Activated CD8-positive, alpha-beta memory T cell treated with anti-CD3 and anti-CD28 coated beads for 36 hours (primary cell): Measurements from ENCODE around the gene ETV4. TPM values are rescaled to one million over a fixed set of nuclear protein-coding genes. Genes with fewer than 3 reads are reported as not detected.

ENCODE experiments used
- CTCF ChIA-PET: fragments of 350-600 bp; sonication (Branson Sonifier 250); formaldehyde crosslinking; loops from one replicate; lab custom pipeline; 2021; ENCODE audit warnings: antibody characterized with exemption; lab: Charles Lee
- POLR2A ChIA-PET: fragments of 350-600 bp; sonication (Branson Sonifier 250); formaldehyde crosslinking; loops from one replicate; lab custom pipeline; 2021; ENCODE audit warnings: antibody characterized with exemption; lab: Charles Lee
- total RNA-seq, 2 experiments: library from RNA; stranded (reverse); gene quantifications; one replicate each; pipeline ENCODE4 v1.2.3, GENCODE V29; 2021

The ETV4 gene
- 10 to 100 TPM in 1 of 2 experiments, 1 to 10 TPM in 1; 9.8 to 10.0 TPM for total RNA-seq

DNA sequence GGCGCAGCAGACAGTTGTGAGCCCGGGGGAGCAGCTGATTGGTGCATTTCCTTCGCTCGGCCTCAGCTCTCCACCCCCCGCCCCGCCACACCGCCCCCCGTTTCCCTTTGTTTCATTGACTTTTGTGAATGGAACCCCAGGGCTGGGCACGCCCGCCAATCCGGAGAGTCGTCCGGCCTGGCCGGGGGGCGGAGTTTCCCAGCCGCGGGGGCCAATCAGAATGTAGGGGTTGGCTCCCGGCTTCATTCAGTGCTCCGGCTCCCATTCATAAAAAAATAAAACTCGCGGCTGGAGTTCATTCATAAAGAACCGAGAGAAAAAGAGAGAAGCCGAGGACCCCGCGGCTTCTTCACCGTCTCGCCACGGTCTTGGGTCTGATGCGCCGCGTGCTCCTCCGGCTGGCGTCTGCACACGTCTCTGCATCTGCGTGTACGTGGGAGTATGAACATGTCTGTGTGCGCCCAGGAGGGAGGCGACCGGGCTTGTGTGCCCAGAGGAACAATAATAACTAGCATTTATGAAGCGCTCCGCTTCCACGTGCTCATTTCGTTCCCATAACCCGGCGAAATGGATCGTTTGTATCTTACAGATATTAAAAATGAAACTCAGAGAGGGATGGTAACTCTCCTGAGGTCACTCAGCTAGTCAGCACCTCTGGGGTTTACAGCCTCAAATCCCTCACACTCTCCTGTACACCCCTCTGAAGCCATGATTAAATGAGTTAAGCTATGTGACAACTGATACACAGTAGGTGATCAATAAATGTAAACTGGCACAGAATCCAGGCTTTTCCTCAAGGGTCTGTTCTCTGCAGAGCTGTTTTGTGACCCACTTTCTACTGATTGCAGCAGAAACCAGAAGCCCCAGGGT lies at the start of gene ETV4:
Gene ETV4, minus strand, starts transcription at position 22 of the 870 bp plus-strand sequence. CDS start 723 bp downstream, outside the sequence.
- CTCF ChIA-PET: interaction anchor here (1.4 to 2.3 kb wide), 3 partner anchors 63 to 397 kb away, joined by 3 to 16 read pairs (median 3); partner anchors contain the start of genes ARL4D and DHX8

DNA sequence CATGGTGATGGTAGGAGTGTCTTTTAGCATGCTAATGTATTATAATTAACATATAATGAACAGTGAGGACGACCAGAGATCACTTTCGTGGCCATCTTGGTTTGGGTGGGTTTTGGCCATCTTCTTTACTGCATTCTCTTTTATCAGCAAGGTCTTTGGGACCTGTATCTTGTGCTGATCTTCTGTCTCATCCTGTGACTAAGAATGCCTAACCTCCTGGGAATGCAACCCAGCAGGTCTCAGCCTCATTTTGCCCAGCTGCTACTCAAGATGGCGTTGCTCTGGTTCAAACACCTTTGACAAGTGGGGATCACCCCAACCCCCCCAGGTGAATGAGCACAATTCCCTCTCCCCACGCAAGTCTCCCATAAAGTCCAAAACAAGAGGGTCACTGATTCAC lies 49.3 kb upstream of the ETV4 start:
- ChIA-PET POLR2A (no interaction called here), CTCF (no interaction called here)

More for the DNA sequence above, at the start of gene ETV4:
- POLR2A ChIA-PET: interaction anchor here (0.6 kb wide), 1 partner anchor 675 kb away, joined by 3 read pairs; no protein-coding TSS in a partner anchor

DNA sequence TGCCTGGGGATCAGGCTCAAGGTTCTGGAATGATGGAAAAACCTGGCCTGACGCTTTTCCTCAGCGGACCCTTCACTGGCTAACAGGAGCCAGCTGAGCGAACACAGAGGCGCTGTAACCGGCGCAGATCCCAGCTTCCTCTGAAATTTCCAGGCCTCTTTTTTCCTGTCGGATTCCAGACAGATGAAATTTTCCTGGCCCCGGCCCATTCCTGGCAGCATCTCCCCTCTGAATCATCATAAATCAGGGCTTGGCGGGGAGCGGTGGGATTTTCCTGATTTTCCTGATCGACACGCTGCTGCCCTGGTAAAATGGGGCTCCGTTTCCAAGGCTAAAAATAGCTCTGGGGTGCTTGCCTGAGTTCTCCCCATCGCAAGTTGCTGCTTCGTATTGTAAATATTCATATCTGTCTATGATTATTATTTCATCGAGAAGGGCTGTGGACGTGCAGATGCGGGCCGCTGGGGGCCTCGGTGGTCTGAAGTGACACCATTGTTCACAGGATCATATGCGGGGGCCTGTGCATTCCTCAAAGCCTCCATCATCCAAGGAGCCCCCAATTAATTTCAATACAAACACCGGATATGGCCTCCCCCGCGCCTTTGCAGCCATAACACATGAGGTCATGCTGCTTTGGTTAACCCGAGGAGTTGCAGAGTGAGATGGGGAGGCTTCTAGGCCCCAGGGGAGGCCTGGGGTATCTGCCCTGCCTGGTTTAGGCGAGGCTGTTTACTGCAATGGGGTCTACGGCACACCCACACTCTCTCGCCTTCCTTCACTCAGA lies 45.8 kb upstream of the ETV4 start:
- POLR2A ChIA-PET: no interaction called here
- CTCF ChIA-PET: interaction anchor here (1.3 to 2.9 kb wide), 3 partner anchors 13 to 82 kb away, joined by 4 to 12 read pairs (median 6); no protein-coding TSS in a partner anchor

- CTCF ChIA-PET: interaction anchor here (1.3 to 2.9 kb wide), 3 partner anchors 12 to 83 kb away, joined by 4 to 12 read pairs (median 6); no protein-coding TSS in a partner anchor
- POLR2A ChIA-PET: no interaction called here
These were observed 44.9 kb upstream of the ETV4 start for GRCh38 chr17:43591001-43591400.

GRCh38 chr17:43588664-43589435 lies 42.7 kb upstream of the ETV4 start:
- POLR2A ChIA-PET: no interaction called here
- CTCF ChIA-PET: no interaction called here

DNA sequence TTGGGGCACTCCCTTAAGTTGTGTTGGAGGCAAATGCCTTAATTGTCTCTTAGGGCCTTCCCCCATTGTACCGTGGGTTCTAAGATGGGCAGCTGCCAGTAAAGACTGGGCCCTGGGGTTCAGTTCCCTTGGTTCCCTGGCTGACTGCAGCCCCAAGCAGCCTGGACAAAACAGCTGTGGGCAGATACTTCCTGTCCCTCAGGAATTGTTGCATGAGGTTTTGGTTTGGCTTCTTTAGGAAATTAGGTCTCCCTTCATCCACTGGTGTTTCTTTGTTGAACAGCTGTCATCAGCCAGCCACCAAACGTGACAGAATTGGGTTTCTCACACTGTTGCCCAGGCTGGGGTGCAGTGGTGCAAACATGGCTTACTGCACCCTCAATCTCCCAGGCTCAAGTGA lies 42.0 kb upstream of the ETV4 start:
- POLR2A ChIA-PET: no interaction called here
- CTCF ChIA-PET: no interaction called here

GRCh38 chr17:43587647-43588046 lies 41.5 kb upstream of the ETV4 start:
- POLR2A ChIA-PET: no interaction called here
- CTCF ChIA-PET: no interaction called here

DNA sequence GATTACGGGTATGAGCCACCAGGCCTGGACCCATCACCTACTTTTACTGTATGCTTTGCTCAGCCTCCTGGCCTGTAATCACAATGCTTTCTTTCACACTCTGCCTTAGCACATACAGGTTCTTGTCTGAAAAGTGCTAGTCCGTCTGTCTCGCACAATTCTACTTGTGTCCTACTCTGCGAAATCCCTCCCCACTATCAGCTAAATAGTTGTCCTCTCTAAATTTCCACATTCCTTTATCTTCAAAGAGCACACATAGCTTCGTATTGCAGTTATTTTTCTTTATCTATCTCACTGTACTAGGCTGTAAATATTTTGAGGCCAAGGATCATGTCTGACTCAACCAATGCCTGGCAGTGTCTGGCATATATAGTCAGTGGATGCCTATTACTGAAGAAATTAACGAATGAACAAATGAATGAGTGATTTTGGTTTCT lies 38.5 kb upstream of the ETV4 start:
- ChIA-PET CTCF (interaction anchor here (0.7 kb wide), 1 partner anchor 57 kb away, joined by 3 read pairs; no protein-coding TSS in a partner anchor), POLR2A (no interaction called here)

DNA sequence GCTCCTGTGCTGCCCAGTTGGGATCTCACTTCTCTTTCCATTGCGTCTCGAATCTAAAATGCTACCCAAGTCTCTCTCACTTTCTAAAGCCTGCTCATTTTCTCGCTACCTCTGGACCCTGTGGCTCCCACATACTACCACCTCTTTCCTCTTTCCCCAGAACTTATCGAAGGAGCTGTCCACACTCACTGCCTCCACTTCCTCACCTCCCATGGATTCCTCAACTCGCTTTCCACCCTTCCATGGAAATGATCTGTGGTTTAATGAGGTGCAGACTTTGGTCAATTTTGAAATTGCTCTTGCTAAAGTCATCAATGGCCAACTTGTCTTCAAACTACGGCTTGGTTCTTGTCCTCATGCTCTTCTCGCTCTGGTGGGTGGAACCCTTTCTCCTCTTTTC lies 37.2 kb upstream of the ETV4 start:
- ChIA-PET CTCF (no interaction called here), POLR2A (no interaction called here)

DNA sequence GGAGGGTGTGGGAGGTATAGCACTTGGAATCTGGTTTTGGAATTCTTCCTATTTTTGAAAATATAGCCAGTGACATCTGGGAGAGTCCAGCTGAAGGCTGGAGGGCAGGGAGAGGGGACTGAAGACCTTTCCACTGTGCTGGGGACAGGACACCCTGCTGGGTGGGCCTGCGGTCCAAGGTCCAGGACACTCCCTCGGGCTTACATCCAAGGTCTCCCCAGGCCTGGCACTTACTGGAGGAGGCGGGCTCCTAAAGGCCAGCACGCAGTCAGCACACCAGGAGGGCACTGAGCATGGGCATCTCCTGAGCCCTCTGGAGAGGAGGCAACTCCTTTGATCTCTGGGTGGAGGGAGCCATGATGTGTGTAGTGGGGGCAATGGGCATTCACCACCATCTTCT lies 35.5 kb upstream of the ETV4 start:
- CTCF ChIA-PET: no interaction called here
- POLR2A ChIA-PET: no interaction called here

DNA sequence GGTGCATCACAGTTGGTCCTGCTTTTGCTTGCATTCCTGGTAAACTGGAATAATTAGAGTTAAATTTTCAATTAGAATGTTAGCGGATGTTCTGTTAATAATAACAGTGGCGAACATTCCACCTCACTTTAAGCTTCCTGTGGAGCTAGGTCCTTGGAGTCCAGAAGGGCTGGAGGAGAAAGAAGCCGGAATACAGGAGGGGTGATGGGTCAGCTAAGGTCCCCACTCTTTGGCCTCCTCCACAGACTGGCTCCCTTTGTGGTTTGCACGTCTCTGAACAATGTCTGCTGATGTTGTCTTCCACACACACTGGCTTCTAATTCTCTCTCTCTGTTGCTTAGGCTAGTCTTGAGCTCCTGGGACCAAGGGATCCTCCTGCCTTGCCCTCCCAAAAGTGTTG lies 35.0 kb upstream of the ETV4 start:
- ChIA-PET POLR2A (no interaction called here), CTCF (interaction anchor here (0.8 kb wide), 1 partner anchor 26 kb away, joined by 3 read pairs; no protein-coding TSS in a partner anchor)

GRCh38 chr17:43579566-43580140 lies 33.5 kb upstream of the ETV4 start:
- ChIA-PET POLR2A (interaction anchor here (0.6 kb wide), 1 partner anchor 82 kb away, joined by 3 read pairs; the partner anchor contains the start of gene MEOX1), CTCF (interaction anchor here (1.1 to 1.9 kb wide), 2 partner anchors 9 to 11 kb away, joined by 3 to 4 read pairs; no protein-coding TSS in a partner anchor)

- ChIA-PET POLR2A (interaction anchor here (0.6 kb wide), 2 partner anchors 83 to 123 kb away, joined by 3 read pairs; partner anchors contain the start of gene MEOX1), CTCF (interaction anchor here (1.1 to 2.5 kb wide), 4 partner anchors 9 to 182 kb away, joined by 3 to 10 read pairs (median 4); no protein-coding TSS in a partner anchor)
These were observed 32.8 kb upstream of the ETV4 start for GRCh38 chr17:43578699-43579565.

DNA sequence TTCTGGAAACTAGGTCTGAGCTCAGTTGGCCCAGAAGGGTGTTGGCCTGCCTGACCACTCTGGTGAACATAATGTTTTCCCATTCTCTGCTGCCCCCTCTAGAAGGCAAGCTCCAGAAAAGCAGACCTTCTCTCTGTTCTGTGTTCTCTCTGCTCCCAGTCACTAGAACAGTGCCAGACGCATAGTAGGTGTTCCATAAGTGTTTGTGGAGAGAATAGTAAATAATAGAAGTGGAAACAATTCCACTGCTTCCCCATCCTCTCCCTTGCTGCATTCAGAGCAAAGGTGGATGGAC lies 32.2 kb upstream of the ETV4 start:
- ChIA-PET CTCF (interaction anchor here (1.2 to 2.5 kb wide), 4 partner anchors 9 to 183 kb away, joined by 3 to 10 read pairs (median 4); no protein-coding TSS in a partner anchor), POLR2A (no interaction called here)

DNA sequence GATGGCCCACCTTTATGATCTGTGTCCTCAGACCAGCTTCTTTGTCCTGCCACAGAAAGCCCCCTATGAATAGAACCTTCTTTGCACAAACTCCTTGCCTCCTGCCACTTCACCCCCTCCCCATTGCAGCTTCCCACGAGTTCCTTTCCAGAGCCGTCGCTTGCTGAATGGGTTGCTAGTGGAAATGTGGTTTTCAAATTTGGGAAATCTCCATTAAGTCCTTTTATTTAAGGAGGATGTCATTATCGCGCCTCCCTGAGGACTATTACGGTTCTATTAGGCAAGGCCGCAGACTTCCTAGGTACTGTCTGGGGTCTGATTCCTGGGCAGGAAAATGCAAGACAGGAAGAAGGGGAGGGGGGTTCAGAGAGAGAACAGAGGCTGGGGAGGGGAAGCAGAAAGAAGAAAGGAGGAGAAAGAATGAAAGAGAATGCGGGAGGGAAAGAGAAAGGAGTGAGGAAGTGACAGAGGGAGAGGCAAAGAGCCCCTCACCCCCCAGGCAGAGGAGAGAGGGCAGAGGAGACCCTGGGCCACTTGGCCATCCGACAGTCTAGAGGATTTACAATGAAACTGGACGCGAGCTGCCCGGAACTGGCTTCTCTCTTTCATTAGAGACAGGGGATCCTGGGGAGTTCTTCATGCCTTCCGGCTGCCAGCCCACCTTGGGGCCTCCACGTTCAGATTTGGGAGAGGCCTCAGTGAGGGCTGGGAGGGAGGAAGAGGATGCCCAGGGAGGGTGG lies 31.7 kb upstream of the ETV4 start:
- CTCF ChIA-PET: interaction anchor here (0.8 to 2.5 kb wide), 12 partner anchors 9 to 188 kb away, joined by 3 to 12 read pairs (median 4); partner anchors contain the start of gene SOST
- POLR2A ChIA-PET: interaction anchor here (1.3 kb wide), 1 partner anchor 96 kb away, joined by 3 read pairs; no protein-coding TSS in a partner anchor

- POLR2A ChIA-PET: interaction anchor here (1.3 kb wide), 1 partner anchor 97 kb away, joined by 3 read pairs; no protein-coding TSS in a partner anchor
- CTCF ChIA-PET: interaction anchor here (0.7 to 2.5 kb wide), 26 partner anchors 8 to 189 kb away, joined by 3 to 12 read pairs (median 3); partner anchors contain the start of gene SOST
These were observed 30.6 kb upstream of the ETV4 start for GRCh38 chr17:43576563-43577229.
